Body of pancreas (tissue), 4 donors: Measurements from ENCODE around the gene TIMM23B. TPM values are rescaled to one million over a fixed set of nuclear protein-coding genes. Genes with fewer than 3 reads are reported as not detected.
"Not testable (repeated sequence)": the region's sequence is repeated elsewhere in the genome, so short reads cannot be mapped to it uniquely, and the experiment has no call there.

Experiments
- ATAC-seq: fragments of 150-250 bp; one replicate; pipeline ENCODE4 v1.9.1; 2016
- DNase-seq, 4 donors: peaks; one replicate each; pipeline ENCODE4 v3.0.0-alpha.2; 2019
- H3K27ac ChIP-seq, 4 donors: fragments of 200-600 bp; sonication (generic); 1 replicate in 3 of 4; 2 replicates in 1 of 4; pipeline versions ENCODE4 v1.5.1 to v1.6.1; 2016 to 2019; ENCODE audit warnings: mild to moderate bottlenecking in 1 of 4, mixed read lengths in 1 of 4, moderate library complexity in 1 of 4
- H3K27me3 ChIP-seq, 2 donors: fragments of 200-600 bp; sonication (generic); one replicate each; pipeline ENCODE4 v1.6.0; 2016; ENCODE audit warnings: mild to moderate bottlenecking in 1 of 2
- H3K36me3 ChIP-seq, 2 donors: fragments of 200-600 bp; sonication (generic); replicated peaks in 1 of 2; 2 replicates each; pipeline ENCODE4 v1.5.1; 2016; ENCODE audit warnings: low read depth in 2 of 2; ENCODE audit not compliant: insufficient read depth in 1 of 2
- H3K4me1 ChIP-seq: fragments of 200-600 bp; sonication (generic); one replicate; pipeline ENCODE4 v1.6.0; 2016
- H3K4me3 ChIP-seq, 2 donors: fragments of 200-600 bp; sonication (generic); 1 replicate in 1 of 2; 2 replicates in 1 of 2; pipeline ENCODE4 v1.5.1; 2016 to 2019
- H3K9me3 ChIP-seq, 3 donors: fragments of 200-600 bp; sonication (generic); 1 replicate in 2 of 3; 2 replicates in 1 of 3; pipeline ENCODE4 v1.5.1; 2016
- WGBS, 2 donors: methylation state at CpG; one replicate each; pipeline ENCODE4 v1.1.5; 2017; 5-methylcytosine and 5-hydroxymethylcytosine counted together
- intact Hi-C: fragments of 100-400 bp; cut with DNase I; formaldehyde crosslinking; loops from one replicate; pipeline ENCODE4 v1.15.1; 2023
- total RNA-seq, 2 donors: library from RNA; depleted of rRNA; stranded (reverse); fragments of >200 nt; gene quantifications; one replicate each; pipeline ENCODE4 v1.1.0, GENCODE V29; 2016

Gene TIMM23B
- total RNA-seq, 2 donors from 2014 or later = 25.9 to 37.6 TPM

DNA sequence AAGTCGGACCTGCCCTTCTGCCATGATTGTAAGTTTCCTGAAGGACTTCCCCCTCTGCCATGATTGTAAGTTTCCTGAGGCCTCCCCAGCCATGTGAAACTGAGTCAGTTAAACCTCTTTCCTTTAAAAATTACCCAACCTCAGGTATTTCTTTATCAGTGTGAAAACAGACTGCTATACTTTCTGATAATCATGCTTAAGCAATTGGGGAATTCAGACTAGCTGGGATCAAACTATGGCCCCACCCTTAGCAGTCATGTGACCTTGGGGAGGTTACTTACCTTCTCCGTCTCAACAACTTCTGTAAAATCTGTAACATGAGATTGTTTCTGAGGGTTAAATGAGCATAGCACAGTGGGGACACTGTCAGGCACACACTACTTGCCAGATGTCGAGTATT lies 45.4 kb downstream of the TIMM23B start:
- H3K36me3 ChIP-seq, H3K27me3 ChIP-seq, intact Hi-C loops, H3K27ac ChIP-seq, ATAC-seq, DNase-seq, H3K4me1 ChIP-seq, H3K4me3 ChIP-seq, H3K9me3 ChIP-seq: not testable (repeated sequence)
- 85 to 100% methylated on average over 3 of the region's 3 CpGs for WGBS, 2 donors

DNA sequence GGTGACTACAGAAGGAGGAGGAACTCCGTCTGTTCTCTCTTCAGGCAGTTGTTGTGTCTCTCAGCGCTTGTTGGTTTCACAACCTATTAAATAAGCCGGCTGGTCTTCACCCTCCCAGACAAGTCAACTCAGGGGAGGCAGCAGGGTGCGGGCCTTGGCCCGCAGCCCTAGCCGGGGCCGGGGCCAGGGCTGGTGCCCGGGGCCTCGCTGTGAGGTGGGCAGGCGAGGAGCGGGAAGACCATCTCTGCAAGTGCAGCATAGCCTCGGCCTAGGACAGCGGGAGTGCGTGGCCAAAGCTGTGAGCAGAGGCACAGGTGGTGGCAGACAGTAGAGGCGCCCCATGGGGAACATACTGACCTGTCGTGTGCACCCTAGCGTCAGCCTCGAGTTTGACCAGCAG lies 46.5 kb downstream of the TIMM23B start, which contains the start of gene AGAP6:
AGAP6 (plus strand) TSS at position 31 of the 400 bp plus-strand sequence; CDS start at position 341, 310 bp downstream.
- H3K4me1 ChIP-seq, H3K36me3 ChIP-seq, H3K9me3 ChIP-seq, ATAC-seq, H3K4me3 ChIP-seq, H3K27me3 ChIP-seq, H3K27ac ChIP-seq, DNase-seq, intact Hi-C loops: not testable (repeated sequence)
- 85 to 97% methylated on average over 11 to 14 of the region's 18 CpGs for WGBS, 2 donors

DNA sequence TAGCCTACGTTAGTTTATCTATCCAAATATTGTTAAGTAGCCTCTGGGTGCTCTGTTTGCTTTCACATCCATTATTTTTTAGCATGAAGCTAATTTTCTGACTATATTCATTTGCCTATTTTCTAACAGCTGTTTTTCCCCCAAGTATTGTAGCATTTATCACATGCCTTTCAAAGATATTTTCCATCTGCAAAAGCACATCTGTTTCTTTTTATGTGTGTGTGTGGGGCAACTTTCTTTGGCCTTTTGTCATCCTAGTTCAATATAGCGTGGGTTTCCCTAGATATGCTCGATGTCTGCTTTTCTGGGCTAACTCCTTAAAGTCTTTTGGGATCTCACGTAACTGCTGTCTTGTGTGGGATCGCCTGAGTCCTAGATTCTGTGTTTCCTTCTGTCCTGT lies 53.5 kb downstream of the TIMM23B start:
- intact Hi-C loops, H3K27me3 ChIP-seq, DNase-seq, ATAC-seq, H3K36me3 ChIP-seq, H3K4me1 ChIP-seq, H3K27ac ChIP-seq, H3K9me3 ChIP-seq, H3K4me3 ChIP-seq: not testable (repeated sequence)
- 83 to 84% methylated on average over 4 to 5 of the region's 5 CpGs for WGBS, 2 donors

DNA sequence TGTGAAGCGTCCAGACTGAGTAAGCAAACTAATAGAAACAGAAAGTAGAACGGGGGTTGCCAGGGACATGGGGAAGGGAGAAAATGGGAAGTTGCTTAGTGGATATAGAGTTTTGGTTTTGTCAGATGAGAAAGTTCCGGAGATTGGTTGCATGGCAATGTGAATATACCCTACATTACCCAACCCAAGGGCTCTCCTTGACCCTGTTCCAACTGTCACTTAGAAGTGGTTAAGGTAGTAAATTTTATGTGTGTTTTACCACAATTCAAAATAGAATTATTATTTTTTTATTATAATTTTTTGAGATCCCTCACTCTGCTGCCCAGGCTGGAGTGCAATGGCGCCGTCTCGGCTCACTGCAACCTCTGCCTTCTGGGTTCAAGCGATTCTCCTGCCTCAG lies 72.2 kb downstream of the TIMM23B start:
- peaks cover 15% of the 10 kb centered on the region for H3K4me1 ChIP-seq
- H3K36me3 ChIP-seq, H3K4me3 ChIP-seq, H3K27ac ChIP-seq, intact Hi-C loops, ATAC-seq, H3K9me3 ChIP-seq, DNase-seq, H3K27me3 ChIP-seq: not testable (repeated sequence)
- 79 to 87% methylated on average over 6 to 7 of the region's 7 CpGs for WGBS, 2 donors

DNA sequence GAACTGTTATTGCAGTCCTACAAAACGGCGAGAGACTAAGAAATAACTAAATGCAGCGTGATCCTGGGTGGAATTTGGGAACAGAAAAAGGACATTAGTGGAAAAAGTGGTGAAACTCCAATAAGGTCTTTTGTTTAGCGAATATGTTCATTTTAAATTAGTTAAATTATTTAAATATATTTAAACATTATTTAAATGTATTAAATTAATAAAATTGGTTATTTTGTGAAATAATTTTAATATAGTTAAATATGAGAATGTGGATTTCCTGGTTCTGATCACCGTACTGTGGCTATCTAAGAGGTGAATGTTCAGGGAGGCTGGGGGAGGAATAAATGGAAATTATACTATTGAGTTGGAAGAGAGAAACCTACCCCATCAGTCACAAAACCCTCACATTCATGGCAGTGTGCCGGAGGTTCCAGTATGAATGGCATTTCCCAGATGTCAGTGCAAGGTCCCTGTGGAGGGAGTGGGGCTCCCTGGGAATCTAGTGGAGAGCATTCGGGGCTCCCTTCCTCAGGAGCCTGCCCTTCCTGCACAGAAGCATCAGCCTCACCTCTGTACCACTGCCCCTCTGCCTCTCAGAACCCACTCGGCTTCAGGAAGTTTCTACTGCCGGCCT lies 73.9 kb downstream of the TIMM23B start:
- H3K36me3 ChIP-seq, H3K4me3 ChIP-seq, H3K9me3 ChIP-seq, H3K27me3 ChIP-seq, intact Hi-C loops, DNase-seq, ATAC-seq, H3K27ac ChIP-seq: not testable (repeated sequence)
- 70% methylated on average over 8 to 9 of the region's 9 CpGs for WGBS, 2 donors
- peaks cover 15% of the 10 kb centered on the region for H3K4me1 ChIP-seq

DNA sequence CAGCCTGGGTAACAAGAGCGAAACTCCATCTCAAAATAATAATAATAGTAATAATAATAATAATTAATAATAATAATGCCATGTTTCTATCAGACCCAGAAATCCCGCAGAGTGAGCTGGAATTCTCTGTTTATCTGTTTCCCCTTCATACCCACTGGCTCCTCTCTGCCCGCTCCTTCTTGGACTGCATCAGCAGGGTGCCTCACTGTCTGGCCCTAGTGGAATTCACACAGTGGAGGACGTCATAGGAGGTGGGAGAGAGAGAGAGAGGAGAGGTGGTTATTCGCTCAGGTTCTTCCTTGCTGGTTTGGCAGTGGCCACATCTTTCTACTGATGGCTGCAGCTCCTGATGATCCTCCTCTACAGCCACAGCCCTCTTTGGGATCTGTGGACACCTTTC lies 75.1 kb downstream of the TIMM23B start:
- H3K9me3 ChIP-seq, intact Hi-C loops, DNase-seq, H3K4me3 ChIP-seq, H3K27me3 ChIP-seq, ATAC-seq, H3K36me3 ChIP-seq, H3K27ac ChIP-seq: not testable (repeated sequence)
- WGBS, 2 donors = 82 to 87% methylated on average over 5 of the region's 5 CpGs
- H3K4me1 ChIP-seq = peaks cover 15% of the 10 kb centered on the region

DNA sequence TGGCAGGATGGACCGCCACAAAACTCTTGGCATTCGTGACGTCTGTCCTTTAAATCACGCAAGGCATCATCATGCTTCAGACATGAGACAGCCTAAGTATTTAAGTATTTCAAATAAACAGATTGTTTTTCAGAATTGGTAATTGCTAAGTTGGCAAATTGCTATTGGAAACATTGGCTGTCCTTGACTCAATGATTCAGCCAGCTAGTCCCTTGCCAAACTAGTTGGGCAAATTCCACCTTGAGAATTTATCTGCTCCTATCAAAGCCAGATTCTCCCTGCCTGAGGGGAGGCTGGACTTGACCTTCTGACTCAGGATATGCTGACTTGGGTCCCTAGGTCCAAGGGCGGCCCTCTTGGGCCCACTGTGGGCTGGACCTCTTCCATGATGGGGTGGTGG lies 75.8 kb downstream of the TIMM23B start:
- intact Hi-C loops, H3K27ac ChIP-seq: not testable (repeated sequence)

DNA sequence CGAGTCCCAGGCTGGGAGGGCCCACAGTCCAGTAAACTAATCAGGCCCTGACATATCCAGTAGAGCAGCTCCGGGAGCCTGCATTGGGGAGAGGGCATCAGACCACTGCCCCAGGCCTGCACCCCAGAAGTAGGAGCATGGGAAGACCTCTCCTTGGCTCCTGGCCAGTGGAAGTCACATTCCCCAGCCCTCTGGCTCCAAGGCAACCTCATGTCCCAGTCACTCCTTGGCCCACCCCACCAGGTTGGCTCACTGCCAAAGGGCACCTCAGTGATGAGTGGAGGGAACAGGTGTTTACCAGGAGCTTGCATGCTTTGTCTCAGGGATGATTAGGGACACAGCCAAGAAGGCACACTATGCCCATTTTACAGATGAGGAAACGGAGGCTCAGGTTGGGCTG lies 77.4 kb downstream of the TIMM23B start:
- ATAC-seq, H3K27me3 ChIP-seq, H3K27ac ChIP-seq, intact Hi-C loops, H3K36me3 ChIP-seq, H3K4me3 ChIP-seq, H3K9me3 ChIP-seq: not testable (repeated sequence)
- 90% methylated on average over 3 of the region's 3 CpGs; no CpG with 5 or more reads in 1 of the 2 donors for WGBS, 2 donors
- H3K4me1 ChIP-seq = peaks cover 15% of the 10 kb centered on the region
- peak in 2 of 4 donors; percentile 16 to 27 for DNase-seq

More for the DNA sequence above, 75.8 kb downstream of the TIMM23B start:
- H3K4me1 ChIP-seq = peaks cover 15% of the 10 kb centered on the region
- 50 to 51% methylated on average over 4 to 5 of the region's 5 CpGs for WGBS, 2 donors
- H3K9me3 ChIP-seq, H3K36me3 ChIP-seq, H3K4me3 ChIP-seq, ATAC-seq, H3K27me3 ChIP-seq: not testable (repeated sequence)
- peak in 2 of 4 donors; percentile 22 to 36 for DNase-seq

DNA sequence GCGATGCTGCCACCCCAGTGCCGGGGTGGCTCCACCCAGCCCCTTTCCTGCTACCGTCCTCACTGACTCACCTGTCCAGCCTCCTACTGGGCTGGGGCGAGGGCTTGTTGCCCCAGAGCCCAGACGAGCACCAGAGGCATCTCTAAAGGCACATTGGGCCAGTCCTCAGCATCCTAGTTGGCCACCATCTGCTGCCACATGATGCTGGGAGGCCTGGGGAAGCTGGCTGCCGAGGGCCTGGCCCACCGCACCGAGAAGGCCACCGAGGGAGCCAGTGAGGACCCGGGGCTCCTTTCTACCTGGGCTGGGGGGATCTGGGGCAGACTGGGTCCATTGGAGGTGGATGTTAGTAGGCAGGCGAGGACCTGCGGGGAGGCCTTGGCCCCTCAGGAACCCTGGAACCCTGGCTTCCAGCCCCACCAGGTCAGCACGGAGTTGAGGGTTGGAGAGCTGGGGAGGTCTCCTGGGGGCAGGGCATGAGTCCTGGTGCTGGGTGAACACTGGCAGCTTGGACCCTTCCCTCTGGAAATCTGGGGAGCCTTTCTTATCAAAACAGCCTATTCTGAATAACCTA lies 78.7 kb downstream of the TIMM23B start:
- ATAC-seq, H3K9me3 ChIP-seq, H3K27ac ChIP-seq, H3K36me3 ChIP-seq, DNase-seq, intact Hi-C loops, H3K27me3 ChIP-seq, H3K4me3 ChIP-seq: not testable (repeated sequence)
- H3K4me1 ChIP-seq = peaks cover 15% of the 10 kb centered on the region
- WGBS, 2 donors = 83 to 89% methylated on average over 4 to 13 of the region's 13 CpGs
